Osteoblast (primary cell): ENCODE measurements around the gene MACROD2. TPM values are rescaled to one million over a fixed set of nuclear protein-coding genes. Genes with fewer than 3 reads are reported as not detected.

ENCODE experiments used
- DNase-seq: peaks from one replicate; pipeline ENCODE4 v3.0.0; 2011; ENCODE audit warnings: low spot score, mixed read lengths; ENCODE audit not compliant: insufficient read length; ENCODE audit errors: missing footprints
- H2AFZ ChIP-seq: 2 replicates; pipeline ENCODE4 v1.6.0; 2011; ENCODE audit warnings: mild to moderate bottlenecking, low read length
- H3K27ac ChIP-seq: 2 replicates; pipeline ENCODE4 v1.5.1; 2011; ENCODE audit warnings: mild to moderate bottlenecking, low read depth, low read length, moderate library complexity
- H3K27me3 ChIP-seq: 2 replicates; pipeline ENCODE4 v1.6.0; 2012; ENCODE audit warnings: mild to moderate bottlenecking, control low read depth, inconsistent platforms, low read length, moderate library complexity; ENCODE audit not compliant: insufficient read depth
- H3K36me3 ChIP-seq: 2 replicates; pipeline ENCODE4 v1.5.1; 2011; ENCODE audit warnings: mild to moderate bottlenecking, low read length, control low read depth, moderate library complexity; ENCODE audit not compliant: insufficient read depth
- H3K4me1 ChIP-seq: 2 replicates; pipeline ENCODE4 v1.5.1; 2011; ENCODE audit warnings: mild to moderate bottlenecking, low read length, control low read depth, moderate library complexity; ENCODE audit not compliant: insufficient read depth
- H3K4me2 ChIP-seq: 2 replicates; pipeline ENCODE4 v1.6.0; 2011; ENCODE audit warnings: mild to moderate bottlenecking, low read length; ENCODE audit not compliant: insufficient read depth
- H3K4me3 ChIP-seq: fragments of 200-600 bp; sonication (generic); 3 replicates; pipeline ENCODE4 v1.5.1; 2012; ENCODE audit warnings: mild to moderate bottlenecking, low read length, inconsistent platforms; ENCODE audit not compliant: insufficient read depth
- H3K79me2 ChIP-seq: 2 replicates; pipeline ENCODE4 v1.6.0; 2012; ENCODE audit warnings: mild to moderate bottlenecking, low read length, control low read depth, inconsistent platforms; ENCODE audit not compliant: insufficient read depth
- H3K9me3 ChIP-seq: 2 replicates; pipeline ENCODE4 v1.5.1; 2011; ENCODE audit warnings: low read depth, low read length, control low read depth
- H4K20me1 ChIP-seq: 2 replicates; pipeline ENCODE4 v1.6.0; 2012; ENCODE audit warnings: mild to moderate bottlenecking, low read length, control low read depth; ENCODE audit not compliant: insufficient read depth
- total RNA-seq: library from RNA; depleted of rRNA; stranded (reverse); fragments of >200 nt; gene quantifications from 2 replicates; pipeline ENCODE4 v1.2.3, GENCODE V29; 2012
- TF ChIP-seq, protein P1 (sequence below): IDR thresholded peaks from 2 replicates; pipeline ENCODE4 v1.5.1; 2011; ENCODE audit warnings: mild to moderate bottlenecking, low read depth, low read length, moderate library complexity; ENCODE audit errors: extremely low read depth

Gene MACROD2
- total RNA-seq, 1 donor: 4.0 TPM

DNA sequence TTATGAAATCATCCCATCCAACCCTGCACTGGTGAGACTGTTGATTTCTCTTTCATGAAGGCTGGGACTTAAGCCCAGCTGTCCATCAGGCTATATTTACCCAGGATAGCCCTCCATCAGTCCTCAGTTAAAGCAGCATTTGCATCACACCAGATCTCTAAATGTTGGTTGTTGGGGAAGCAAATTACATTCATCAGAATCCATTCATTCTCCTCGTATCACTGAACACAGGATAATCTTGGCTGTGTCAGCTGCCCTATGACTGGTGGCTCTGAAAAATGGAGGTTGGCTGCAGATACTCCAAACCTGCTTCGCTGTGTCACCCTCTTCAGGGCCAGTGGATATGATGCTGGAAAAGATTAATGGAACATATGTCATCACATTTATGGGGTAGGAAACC lies 1859.6 kb downstream of the MACROD2 start:
- Histone ChIP-seq H3K4me3 (no peak overlapping the region), H3K79me2 (no peaks in the 10 kb centered on the region), H4K20me1 (no peaks in the 10 kb centered on the region), H3K27me3 (no peaks in the 10 kb centered on the region), H3K4me1 (no peaks in the 10 kb centered on the region), H3K36me3 (no peaks in the 10 kb centered on the region), H3K27ac (no peak overlapping the region), H3K9me3 (no peaks in the 10 kb centered on the region), H2AFZ (no peak overlapping the region), H3K4me2 (no peak overlapping the region)
- TF ChIP-seq, protein P1, sequence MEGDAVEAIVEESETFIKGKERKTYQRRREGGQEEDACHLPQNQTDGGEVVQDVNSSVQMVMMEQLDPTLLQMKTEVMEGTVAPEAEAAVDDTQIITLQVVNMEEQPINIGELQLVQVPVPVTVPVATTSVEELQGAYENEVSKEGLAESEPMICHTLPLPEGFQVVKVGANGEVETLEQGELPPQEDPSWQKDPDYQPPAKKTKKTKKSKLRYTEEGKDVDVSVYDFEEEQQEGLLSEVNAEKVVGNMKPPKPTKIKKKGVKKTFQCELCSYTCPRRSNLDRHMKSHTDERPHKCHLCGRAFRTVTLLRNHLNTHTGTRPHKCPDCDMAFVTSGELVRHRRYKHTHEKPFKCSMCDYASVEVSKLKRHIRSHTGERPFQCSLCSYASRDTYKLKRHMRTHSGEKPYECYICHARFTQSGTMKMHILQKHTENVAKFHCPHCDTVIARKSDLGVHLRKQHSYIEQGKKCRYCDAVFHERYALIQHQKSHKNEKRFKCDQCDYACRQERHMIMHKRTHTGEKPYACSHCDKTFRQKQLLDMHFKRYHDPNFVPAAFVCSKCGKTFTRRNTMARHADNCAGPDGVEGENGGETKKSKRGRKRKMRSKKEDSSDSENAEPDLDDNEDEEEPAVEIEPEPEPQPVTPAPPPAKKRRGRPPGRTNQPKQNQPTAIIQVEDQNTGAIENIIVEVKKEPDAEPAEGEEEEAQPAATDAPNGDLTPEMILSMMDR: no peak
- no peak for DNase-seq

DNA sequence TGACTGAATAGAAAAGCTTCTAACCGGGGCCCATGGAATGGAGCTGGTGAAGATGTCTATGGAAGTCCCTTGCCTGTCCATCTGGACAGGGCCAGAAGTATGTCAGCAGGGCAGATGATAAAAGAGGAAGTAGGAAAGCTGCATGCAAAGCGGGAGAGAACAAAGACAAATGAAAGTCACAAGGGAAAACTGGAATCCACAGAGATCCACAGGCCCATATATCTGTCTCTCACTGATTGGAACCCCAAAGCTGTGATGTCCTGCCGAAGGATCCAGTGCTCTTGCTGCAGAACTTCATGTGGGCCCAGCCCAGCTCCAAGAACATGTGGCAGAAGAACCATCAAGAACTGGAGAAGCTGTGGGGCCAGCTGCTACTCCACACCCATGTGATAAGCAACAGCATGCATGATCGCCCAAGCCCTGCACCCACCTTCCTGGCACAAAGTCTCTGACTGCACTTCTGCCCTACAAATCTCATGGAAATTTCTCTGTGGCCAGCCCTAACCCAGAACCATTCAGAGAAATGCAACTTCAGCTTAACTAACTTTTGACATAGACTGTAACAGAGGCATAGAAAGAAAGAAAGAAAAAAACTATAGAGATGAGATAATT lies 1862.0 kb downstream of the MACROD2 start:
- no peak overlapping the region for H3K4me2 ChIP-seq
- no peak overlapping the region for H3K27ac ChIP-seq
- no peaks in the 10 kb centered on the region for H3K4me1 ChIP-seq
- no peaks in the 10 kb centered on the region for H3K79me2 ChIP-seq
- no peaks in the 10 kb centered on the region for H3K36me3 ChIP-seq
- DNase-seq: no peak
- no peak overlapping the region for H2AFZ ChIP-seq
- H3K4me3 ChIP-seq: no peak overlapping the region
- H3K9me3 ChIP-seq: no peaks in the 10 kb centered on the region
- TF ChIP-seq, protein P1: no peak
- no peaks in the 10 kb centered on the region for H4K20me1 ChIP-seq
- H3K27me3 ChIP-seq: no peaks in the 10 kb centered on the region

DNA sequence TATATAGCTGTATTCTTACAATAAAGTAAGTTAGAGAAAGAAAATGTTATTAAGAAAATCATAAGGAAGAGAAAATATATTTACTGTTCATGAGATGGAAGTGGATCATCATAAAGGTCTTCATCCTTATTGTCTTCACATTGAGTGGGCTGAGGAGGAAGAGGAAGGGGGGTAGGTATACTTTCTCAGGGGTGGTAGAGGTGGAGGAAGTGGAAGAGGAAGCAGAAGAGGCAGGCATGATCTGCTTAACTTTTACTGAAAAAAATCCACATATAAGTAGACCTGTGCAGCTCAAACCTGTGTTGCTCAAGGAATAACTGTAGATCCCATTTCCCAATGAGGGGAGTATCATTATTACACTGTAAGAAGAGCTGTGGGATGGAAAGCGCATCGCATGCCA lies 1863.7 kb downstream of the MACROD2 start:
- Histone ChIP-seq H3K4me2 (no peak overlapping the region), H3K79me2 (no peaks in the 10 kb centered on the region), H4K20me1 (no peaks in the 10 kb centered on the region), H3K9me3 (no peaks in the 10 kb centered on the region), H3K27me3 (no peaks in the 10 kb centered on the region), H3K4me1 (no peaks in the 10 kb centered on the region), H3K27ac (no peak overlapping the region), H2AFZ (no peak overlapping the region), H3K4me3 (no peak overlapping the region), H3K36me3 (no peaks in the 10 kb centered on the region)
- TF ChIP-seq, protein P1: no peak
- peak; percentile 1 for DNase-seq

DNA sequence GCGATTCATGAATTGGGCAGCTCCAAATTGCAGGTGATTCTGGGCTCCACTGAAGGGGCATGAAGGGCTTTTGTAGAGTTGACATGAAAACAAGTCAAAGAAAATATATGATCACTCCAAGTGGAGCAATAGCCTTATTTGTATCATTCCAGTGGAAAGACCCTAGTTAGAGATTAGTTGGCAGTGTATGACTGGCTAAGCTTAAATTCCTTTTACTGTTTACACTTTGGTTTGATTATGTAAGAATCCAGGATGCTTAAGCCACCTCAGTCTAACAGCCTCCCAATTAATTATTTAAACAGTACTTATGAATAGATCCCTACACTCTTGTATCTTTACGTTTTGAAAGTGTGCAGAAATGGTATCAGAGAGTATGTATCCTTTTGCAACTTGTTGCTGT lies 1865.5 kb downstream of the MACROD2 start:
- DNase-seq: no peak
- H2AFZ ChIP-seq: no peak overlapping the region
- TF ChIP-seq, protein P1: no peak
- H3K4me1 ChIP-seq: no peaks in the 10 kb centered on the region
- H3K79me2 ChIP-seq: no peaks in the 10 kb centered on the region
- no peaks in the 10 kb centered on the region for H4K20me1 ChIP-seq
- H3K27me3 ChIP-seq: no peaks in the 10 kb centered on the region
- no peak overlapping the region for H3K4me3 ChIP-seq
- no peak overlapping the region for H3K27ac ChIP-seq
- no peaks in the 10 kb centered on the region for H3K36me3 ChIP-seq
- no peaks in the 10 kb centered on the region for H3K9me3 ChIP-seq
- no peak overlapping the region for H3K4me2 ChIP-seq
